NCI-H2107 treated with DMSO at 0.1 percent for 48 hours (cell line): ENCODE measurements around the gene TTLL13.
"Not testable (repeated sequence)": the region's sequence is repeated elsewhere in the genome, so short reads cannot be mapped to it uniquely, and the experiment has no call there.

ENCODE experiments used
- DNase-seq: peaks from one replicate; lab custom pipeline; 2025; ENCODE audit not compliant: unreplicated experiment; lab: John Stamatoyannopoulos, UW

Gene TTLL13

DNA sequence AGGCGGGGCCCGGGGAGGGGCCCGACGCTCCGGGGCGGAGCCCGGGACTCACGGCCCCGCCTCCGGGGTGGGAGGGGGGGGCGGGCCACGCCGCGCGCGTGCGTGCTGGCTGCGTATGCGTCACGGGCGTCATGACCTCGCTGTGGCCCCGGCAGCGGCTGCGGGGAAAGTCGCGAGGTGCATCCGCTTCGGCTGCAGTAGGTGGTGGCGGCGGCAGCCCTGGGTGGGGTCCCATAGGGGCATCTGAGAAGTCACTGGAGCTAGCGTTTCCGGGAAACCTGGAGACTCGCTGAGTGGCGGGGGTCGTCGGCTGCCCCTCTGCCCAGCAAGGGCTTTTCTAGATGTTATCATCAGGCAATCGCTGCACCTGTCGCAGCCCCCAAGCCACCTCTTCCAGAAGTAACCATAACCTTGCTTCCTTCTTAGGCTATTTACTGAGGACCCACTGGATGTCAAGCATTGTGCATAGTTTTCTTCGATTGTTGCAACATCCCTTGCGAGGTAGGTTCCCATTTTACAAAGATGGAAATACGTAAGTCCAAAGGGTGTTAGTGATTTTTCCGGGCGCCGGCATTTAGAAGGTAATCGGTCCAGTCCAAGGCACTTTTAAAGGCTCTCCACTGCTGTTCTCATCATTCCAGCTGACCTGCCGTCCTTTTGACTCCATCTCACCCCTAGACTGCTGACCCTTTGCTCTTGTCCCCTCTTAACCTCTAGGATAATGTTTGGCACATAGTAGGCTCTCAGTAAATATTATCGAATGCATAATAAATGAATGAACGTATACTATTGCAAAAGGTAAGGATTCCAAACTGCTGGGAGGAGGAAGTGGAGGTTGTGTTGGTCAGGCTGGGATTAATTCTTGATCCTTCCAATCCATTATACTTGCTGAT, 15.0 kb upstream of the TTLL13 start, which contains the start of gene GDPGP1:
Gene GDPGP1 (plus strand): TSS at position 114 of the 893 bp plus-strand sequence. CDS start 6,700 bp downstream, outside the sequence.
- no peak for DNase-seq

DNA sequence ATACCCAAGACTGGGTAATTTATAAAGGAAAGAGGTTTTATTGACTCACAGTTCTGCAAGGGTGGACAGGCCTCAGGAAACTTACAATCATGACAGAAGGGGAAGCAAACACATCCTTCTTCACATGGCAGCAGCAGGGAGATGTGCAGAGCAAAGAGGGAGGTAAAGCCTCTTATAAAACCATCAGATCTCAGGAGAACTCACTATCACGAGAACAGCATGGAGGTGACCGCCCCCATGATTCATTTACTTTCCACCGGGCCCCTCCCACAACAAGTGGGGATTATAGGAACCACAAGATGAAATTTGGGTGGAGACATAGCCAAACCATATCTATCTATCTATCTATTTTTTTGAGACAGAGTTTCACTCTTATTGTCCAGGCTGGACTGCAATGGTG, 10.0 kb upstream of the TTLL13 start:
- no peak for DNase-seq

DNA sequence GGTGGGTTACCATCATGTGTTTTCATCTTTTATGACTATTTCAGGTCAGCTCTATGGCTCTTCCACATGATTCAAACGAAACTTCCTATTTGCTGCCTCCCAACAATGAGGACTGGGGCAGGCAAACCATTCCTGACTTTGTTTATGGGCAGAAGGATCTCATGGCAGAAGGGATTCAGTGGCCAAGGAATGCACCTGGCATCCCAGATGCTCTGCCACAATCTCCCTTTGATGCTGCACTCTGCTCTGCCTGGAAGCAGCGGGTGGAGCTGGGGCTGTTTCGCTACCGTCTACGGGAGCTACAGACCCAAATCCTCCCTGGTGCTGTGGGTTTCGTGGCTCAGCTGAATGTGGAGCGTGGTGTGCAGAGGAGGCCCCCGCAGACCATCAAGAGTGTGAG, 8.5 kb upstream of the TTLL13 start:
- DNase-seq: no peak

DNA sequence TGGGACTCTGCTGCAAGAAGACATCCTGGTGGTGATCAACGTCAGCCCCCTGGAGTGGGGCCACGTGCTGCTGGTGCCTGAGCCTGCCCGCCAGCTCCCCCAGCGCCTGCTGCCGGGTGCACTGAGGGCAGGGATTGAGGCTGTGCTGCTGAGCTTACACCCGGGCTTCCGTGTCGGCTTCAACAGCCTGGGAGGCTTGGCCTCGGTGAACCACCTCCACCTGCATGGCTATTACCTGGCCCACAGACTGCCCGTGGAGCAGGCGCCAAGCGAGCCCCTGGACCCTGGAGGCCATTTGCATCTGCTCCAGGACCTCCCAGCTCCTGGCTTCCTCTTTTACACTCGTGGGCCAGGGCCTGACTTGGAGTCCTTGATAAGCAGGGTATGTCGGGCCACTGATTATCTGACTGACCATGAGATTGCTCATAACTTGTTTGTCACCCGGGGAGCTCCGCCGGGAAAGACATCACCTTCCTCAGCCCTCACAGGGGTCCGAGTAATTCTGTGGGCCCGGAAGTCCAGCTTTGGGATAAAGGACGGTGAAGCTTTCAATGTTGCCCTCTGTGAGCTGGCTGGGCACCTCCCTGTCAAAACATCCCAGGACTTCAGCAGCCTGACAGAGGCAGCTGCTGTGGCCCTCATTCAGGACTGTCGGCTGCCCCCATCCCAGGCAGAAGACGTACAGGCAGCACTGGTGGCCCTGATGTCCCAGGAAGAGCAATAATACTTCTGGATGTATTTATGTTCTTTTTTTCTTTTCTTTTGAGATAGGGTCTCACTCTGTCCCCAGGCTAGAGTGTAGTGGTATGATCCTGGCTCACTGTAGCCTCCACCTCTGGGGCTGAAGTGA, 7.8 kb upstream of the TTLL13 start:
- no peak for DNase-seq

DNA sequence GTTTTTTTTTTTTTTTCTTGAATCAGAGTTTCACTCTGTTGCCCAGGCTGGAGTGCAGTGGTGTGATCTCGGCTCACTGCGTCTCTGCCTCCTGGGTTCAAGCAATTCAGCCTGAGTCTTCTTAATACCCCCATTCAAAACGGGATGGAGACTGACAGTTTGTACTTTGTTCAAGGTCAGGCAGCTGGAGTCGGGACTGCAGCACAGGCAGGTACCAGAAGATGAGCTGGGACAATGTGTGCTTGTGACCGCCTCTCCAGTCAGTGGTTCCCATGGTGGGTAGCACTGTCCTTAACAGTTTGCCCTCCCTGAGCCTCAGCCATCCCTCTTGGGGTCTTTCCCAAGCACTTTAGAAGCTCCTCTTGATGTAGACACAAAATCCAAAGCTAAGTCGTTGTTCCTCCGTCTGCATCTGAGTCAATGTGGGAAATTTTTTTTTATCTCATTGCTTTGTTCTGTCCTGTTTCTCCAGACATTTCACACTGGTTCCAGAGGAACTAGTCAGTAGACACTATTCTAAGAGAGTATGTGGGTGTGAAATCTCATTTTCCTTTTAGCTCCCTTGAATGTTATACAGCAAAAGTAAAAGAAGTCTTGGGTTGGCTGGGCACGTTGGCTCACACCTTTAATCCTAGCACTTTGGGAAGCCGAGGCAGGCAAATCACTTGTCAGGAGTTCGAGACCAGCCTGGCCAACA, 5.3 kb upstream of the TTLL13 start:
- DNase-seq: no peak

DNA sequence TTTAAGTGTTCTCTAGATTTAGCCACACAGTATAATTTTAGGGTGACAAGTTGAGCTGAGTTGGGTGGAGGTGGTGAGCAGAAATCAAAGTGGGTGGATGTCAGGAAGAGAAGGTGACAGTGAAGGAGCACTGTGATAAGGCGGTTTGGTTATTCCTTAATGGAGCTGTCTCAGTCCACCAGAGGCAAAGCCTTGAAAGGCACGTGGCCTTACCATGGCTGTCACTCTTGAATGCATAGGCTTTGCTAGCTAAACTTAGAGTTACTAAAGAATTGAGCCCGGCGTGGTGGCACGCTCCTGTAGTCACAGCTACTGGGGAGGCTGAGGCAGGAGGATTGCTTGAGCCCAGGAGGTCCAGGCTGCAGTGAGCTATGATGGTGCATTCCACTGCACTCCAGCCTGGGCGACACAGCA, 560 bp upstream of the TTLL13 start:
- no peak for DNase-seq

DNA sequence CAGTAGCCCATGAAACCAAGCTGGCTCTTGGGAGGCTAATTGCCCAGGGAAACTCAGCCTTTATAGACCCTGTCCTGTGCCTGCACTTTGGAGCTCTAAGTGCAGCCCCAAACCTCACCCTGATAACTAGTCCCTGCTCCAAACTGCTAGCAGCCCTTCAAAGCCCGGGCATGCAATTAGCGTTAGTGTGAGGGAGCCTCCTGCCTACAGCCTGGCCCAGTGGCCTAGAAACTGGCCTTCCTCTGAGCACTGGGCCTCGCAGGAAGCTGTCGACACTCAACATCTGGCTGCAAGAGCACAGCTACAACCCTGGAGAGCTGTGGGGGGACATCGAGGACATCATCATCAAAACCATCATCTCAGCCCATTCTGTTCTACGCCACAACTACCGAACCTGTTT, 8.4 kb downstream of the TTLL13 start:
- no peak for DNase-seq

DNA sequence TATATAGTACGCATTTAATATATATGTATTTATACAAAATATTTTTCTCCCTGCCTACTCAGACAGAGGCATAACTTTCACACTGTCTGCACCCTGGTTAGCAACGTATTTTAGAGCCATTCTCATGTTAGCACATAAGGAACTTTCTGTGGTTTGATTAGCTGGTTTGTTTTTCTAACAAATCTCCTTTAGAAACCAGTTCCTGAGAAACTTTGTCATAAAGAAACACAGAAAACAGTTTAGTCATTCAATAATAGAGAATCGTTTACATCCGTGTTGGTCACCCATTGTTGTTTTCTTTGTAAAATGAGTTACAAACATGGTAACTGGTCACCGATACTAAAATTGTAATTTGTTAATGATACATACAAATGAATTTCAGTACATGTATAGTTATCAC, 10.2 kb downstream of the TTLL13 start:
- no peak for DNase-seq

DNA sequence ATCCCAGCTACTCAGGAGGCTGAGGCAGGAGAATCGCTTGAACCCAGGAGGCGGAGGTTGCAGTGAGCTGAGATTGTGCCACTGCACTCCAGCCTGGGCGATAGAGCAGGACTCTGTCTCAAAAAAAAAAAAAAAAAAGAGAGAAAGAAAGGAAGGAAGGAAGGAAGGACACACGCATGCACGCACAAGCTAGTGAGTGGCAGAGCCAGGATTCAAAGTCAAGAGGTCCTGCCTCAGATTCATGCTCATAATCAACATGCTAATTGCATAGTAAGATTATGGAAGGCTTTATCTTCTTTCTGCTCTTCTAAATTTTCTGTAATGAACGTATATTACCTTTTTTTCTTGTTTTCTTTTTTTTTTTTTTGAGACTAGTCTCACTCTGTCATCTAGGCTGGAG, 11.4 kb downstream of the TTLL13 start:
- DNase-seq: not testable (repeated sequence)

DNA sequence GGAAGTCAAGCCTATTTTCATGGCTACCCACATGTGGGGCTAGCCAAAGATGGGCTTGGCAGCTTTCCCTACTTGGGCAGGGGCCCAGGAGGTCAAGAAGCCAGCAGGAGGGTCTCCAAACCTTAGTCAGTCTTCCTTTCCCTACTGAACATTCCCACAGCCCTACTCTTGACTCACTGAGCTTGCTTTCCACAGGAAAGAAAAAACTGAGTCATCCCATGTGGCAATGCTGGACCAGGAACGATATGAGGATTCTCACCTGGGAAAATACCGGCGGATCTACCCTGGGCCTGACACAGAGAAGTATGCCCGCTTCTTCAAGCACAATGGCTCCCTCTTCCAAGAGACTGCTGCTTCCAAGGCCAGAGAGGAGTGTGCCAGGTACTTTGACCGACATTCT, 12.5 kb downstream of the TTLL13 start:
- no peak for DNase-seq

DNA sequence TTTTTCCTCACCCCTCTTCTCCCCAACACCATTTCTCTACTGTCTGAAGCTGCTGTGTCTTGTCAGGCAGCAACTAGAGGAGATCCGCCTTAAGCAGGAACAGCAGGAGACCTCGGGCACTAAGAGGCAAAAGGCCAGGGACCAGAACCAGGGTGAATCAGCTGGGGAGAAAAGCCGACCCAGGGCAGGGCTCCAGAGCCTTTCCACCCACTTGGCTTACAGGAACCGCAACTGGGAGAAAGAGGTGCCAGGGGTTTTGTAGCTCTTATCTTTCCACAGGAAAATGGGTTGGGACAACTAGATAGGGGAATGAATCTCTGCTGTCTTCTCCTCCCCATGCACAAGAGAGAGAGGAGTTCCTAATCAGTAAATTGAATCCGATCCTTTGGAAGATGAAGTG, 13.1 kb downstream of the TTLL13 start:
- no peak for DNase-seq

DNA sequence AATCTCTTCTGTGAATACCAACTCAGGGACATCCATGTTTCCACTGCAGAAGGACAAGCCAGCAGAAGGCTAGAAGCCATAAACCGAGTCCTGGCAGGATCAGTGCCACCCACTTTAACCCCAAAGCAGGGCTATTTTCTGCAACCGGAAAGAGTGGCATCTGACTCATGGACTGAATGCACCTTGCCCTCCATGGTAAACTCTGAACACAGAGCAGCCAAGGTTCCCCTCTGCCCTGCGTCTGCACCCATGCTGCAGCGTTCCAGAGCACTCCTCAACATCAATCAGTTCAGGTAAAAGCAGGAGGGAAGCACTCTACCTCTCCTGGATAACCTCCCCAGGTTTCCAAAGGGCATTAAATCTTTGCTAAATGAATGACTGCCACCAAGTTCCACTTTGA, 15.3 kb downstream of the TTLL13 start:
- DNase-seq: no peak

DNA sequence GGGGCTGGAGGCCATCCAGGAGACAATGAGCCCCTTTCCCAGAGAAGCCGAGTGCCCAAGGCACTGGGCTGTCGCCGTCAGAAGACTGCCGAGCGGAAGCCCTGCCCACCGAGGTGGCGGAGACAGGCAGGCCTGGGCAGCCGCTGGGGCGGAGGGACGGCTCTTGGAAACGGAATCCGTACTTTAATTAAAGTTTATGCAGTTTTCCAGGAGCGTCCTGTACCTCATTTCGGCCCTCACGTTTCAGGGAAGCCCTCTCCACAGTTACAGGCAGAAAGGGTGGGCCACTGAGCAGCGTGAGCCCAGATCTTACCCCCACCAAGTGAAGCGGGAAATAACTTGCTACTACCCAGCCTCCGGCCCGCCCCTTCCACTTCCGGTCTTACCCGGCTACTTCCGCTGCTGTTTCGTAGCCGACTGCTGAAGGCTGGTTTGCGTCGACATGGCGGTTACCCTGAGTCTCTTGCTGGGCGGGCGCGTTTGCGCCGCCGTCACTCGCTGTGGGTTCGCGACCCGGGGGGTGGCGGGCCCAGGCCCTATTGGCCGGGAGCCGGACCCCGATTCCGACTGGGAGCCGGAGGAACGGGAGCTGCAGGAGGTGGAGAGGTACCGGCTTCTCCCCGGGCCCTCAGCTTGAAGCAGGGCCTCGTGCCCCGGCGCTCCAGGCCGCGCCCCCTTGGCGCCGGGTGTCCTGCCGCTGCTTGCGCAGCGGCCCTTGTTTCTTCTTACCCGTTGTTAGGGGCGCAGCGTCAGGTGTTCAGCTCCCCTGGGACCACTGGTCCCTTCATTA, 16.1 kb downstream of the TTLL13 start, which contains the start of gene NGRN:
Gene NGRN (plus strand): TSS at position 402 of the 790 bp plus-strand sequence. CDS start 41 bp downstream, at position 443.
- peak; percentile 60 for DNase-seq

DNA sequence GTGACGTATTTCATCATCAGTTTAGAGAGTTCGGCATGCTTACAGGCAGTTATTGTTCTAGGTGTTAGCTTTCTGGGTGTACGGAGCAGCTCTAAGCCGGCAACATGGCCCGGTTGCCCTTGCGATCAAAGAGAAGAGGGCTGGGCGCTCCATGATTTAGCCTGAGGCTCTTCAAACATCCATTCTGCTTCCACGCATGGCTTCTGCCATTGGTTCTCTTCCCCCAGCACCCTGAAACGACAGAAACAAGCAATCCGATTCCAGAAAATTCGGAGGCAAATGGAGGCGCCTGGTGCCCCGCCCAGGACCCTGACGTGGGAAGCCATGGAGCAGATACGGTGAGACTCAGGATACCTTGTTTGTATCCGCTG, 16.7 kb downstream of the TTLL13 start:
- DNase-seq: peak; percentile 39

DNA sequence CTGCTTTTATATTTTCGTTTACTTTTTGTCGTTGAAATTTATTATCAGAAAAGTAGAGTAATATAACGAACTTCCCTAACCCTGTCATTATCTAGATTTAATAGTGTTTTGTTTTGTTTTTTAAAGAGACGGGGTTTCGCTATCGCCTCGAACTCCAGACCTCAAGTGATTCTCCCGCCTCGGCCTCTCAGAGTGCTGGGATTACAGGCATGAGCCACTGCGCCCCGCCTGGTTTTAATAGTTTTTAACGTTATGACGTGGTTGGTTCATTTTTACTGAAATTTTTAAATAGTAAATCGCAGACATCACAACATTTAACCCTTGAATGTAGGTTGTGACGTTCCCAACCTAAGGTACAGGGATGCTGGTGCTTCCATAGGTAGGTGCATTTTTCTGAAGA, 17.1 kb downstream of the TTLL13 start:
- DNase-seq: no peak

DNA sequence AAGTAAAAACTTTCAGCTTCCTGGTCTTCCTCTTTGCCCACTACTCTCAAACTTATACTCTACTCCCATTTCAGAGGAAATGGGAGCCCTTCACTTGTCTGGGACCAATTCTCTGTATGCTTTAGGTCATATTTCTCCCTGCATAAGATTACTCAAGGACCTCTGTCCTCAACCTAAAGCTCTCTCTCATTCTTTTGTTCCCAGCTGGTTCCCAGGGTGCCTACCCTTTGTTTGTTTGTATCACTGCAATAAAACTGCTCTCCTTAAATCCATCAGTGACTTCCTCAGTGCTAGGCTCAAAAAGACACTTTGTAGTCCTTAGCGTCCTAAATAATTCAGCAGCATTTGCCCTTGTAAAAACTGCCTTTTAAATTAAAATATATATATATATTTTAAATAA, 19.1 kb downstream of the TTLL13 start:
- peak; percentile 60 for DNase-seq

DNA sequence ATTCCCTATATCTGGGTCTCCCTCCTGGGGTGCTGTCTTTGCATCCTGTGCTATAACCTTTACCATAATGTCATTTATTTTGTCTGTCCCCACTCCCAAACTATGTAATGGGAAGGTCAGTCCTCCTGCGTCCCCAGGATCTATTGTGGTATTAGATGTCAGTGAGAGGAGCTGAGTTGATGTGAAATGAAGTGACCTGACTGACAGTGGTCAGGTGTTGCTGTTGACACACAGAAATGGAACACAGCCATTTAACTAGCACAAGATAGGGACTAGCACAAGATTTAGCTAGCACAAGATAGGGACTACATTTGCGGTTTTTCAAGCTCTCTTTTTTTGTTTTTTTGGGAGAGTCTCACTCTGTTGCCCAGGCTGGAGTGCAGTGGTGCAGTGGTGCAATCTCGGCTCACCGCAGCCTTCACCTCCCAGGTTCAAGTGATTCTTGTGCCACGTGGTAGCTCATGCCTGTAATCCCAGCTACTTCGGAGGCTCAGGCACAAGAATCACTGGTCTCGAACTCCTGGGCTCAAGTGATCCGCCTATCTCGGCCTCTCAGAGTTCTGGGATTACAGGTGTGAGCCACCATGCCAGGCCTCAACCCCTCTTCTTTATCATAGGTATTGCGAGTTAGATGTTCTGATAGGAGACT, 21.3 kb downstream of the TTLL13 start:
- DNase-seq: no peak

DNA sequence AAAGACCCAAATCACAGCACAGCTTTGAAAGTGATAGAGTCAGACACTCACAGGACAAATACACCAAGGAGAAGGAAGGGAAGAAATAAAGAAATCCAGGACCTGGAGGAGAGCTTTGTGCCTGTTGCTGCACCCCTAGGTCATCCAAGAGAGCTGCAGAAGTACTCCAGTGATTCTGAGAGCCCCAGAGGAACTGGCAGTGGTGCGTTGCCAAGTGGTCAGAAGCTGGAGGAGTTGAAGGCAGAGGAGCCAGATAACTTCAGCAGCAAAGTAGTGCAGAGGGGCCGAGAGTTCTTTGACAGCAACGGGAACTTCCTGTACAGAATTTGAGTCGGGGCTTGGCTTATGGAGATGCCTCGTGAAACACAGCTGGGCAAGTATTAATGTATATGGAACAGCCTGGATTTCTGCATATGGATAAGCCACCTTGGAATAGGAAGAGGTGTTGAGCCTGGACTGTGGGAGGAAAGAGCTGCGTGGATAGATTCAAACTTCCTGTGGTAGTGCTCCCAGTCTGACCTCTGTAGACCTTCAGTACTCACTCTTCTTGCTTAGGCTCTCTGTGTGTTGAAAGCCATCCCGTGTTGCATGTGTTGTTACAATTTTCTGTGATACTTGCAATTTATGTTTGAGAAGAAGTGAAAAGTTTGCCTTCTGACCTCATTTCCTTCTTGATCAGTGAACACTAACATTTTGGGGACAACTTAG, 22.3 kb downstream of the TTLL13 start:
- DNase-seq: no peak

DNA sequence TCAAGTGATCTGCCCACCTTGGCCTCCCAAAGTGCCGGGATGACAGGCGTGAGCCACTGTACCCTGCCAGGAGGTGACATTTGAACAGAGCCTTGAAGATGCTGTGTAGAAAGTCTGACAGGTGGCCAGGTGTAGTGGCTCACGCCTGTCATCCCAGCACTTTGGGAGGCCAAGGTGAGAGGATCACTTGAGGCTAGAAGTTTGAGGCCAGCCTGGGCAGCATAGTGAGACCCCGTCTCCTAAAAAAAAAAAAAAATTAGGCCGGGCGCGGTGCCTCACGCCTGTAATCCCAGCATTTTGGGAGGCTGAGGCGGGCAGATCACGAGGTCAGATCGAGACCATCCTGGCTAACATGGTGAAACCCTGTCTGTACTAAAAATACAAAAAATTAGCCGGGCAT, 29.1 kb downstream of the TTLL13 start:
- not testable (repeated sequence) for DNase-seq
